Calu3 (cell line): ENCODE results near the gene DELE1. TPM values are rescaled to one million over a fixed set of nuclear protein-coding genes. Genes with fewer than 3 reads are reported as not detected.

ENCODE experiments used
- BruUV-seq: library from RNA; stranded (reverse); fragments of 400-500 nt; replicated peaks from 2 replicates; lab custom pipeline; 2021; lab: Mats Ljungman, UMichigan
- CTCF ChIA-PET: fragments of 300-600 bp; sonication (Branson Sonifier 250); formaldehyde crosslinking; loops from one replicate; lab custom pipeline; 2022; ENCODE audit warnings: antibody characterized with exemption; lab: Charles Lee
- DNase-seq: peaks from one replicate; pipeline ENCODE4 v3.0.0; 2022
- H3K27ac Mint-ChIP-seq: one replicate; pipeline ENCODE4 v1.8.0; 2022; ENCODE audit warnings: mixed read lengths; ENCODE audit not compliant: unreplicated experiment
- H3K27me3 Mint-ChIP-seq: one replicate; pipeline ENCODE4 v1.8.0; 2022; ENCODE audit warnings: mixed read lengths; ENCODE audit not compliant: unreplicated experiment
- H3K36me3 Mint-ChIP-seq: one replicate; pipeline ENCODE4 v1.8.0; 2022; ENCODE audit warnings: mild to moderate bottlenecking, moderate library complexity, mixed read lengths; ENCODE audit not compliant: insufficient read depth, unreplicated experiment
- H3K4me1 Mint-ChIP-seq: one replicate; pipeline ENCODE4 v1.8.0; 2022; ENCODE audit warnings: mild to moderate bottlenecking, low read depth, mixed read lengths; ENCODE audit not compliant: unreplicated experiment
- H3K4me3 Mint-ChIP-seq: one replicate; pipeline ENCODE4 v1.8.0; 2022; ENCODE audit warnings: mild to moderate bottlenecking, low read depth, moderate library complexity, mixed read lengths; ENCODE audit not compliant: unreplicated experiment
- H3K9me3 Mint-ChIP-seq: one replicate; pipeline ENCODE4 v1.8.0; 2022; ENCODE audit warnings: low read depth, mixed read lengths; ENCODE audit not compliant: unreplicated experiment
- CTCF ChIP-seq: fragments of 200-600 bp; IDR thresholded peaks from one replicate; pipeline ENCODE4 v1.8.0; 2022; ENCODE audit warnings: antibody characterized with exemption; ENCODE audit not compliant: unreplicated experiment
- intact Hi-C: fragments of 100-400 bp; cut with micrococcal nuclease; formaldehyde crosslinking; loops from one replicate; pipeline ENCODE4 v1.10.0; 2022; ENCODE audit not compliant: unreplicated experiment
- total RNA-seq: library from RNA; stranded (reverse); gene quantifications from 2 replicates; pipeline ENCODE4 v1.2.3, GENCODE V29; 2022

The DELE1 gene
- total RNA-seq, 1 experiment from 2014 or later = 78.5 TPM

GRCh38 chr5:141875022-141875740 is 48.5 kb upstream of the DELE1 start:
- Mint-ChIP-seq H3K4me1 (peaks cover 56% of the 10 kb centered on the region), H3K9me3 (no peaks in the 10 kb centered on the region), H3K27ac (peak overlapping the region; percentile 60), H3K27me3 (peaks cover 7% of the 10 kb centered on the region), H3K4me3 (peak overlapping the region; percentile 87), H3K36me3 (peaks cover 66% of the 10 kb centered on the region)
- no peak for DNase-seq
- TSS peak; percentile 1 for BruUV-seq
- intact Hi-C loops = loop anchor here (5.0 kb wide), 1 partner anchor 63 kb away; no protein-coding TSS in a partner anchor
- no peak for TF ChIP-seq CTCF
- CTCF ChIA-PET = interaction anchor here (0.5 to 1.5 kb wide), 4 partner anchors 30 to 118 kb away, joined by 4 to 7 read pairs (median 6); no protein-coding TSS in a partner anchor

GRCh38 chr5:141875795-141876627 is 47.7 kb upstream of the DELE1 start:
- peaks cover 58% of the 10 kb centered on the region for H3K36me3 Mint-ChIP-seq

GRCh38 chr5:141876628-141877355 is 46.9 kb upstream of the DELE1 start:
- H3K36me3 Mint-ChIP-seq = peaks cover 58% of the 10 kb centered on the region
- BruUV-seq = TSS peak; percentile 63
- peak overlapping the region; percentile 47 for H3K27ac Mint-ChIP-seq
- intact Hi-C loops = loop anchor here (2.0 to 5.0 kb wide), 3 partner anchors 28 to 92 kb away; no protein-coding TSS in a partner anchor
- CTCF ChIA-PET = interaction anchor here (0.6 to 2.6 kb wide), 3 partner anchors 31 to 120 kb away, joined by 4 to 76 read pairs (median 5); no protein-coding TSS in a partner anchor
- H3K27me3 Mint-ChIP-seq = peaks cover 23% of the 10 kb centered on the region
- TF ChIP-seq CTCF = no peak
- peak; percentile 55 for DNase-seq
- peak overlapping the region; percentile 87 for H3K4me3 Mint-ChIP-seq
- H3K4me1 Mint-ChIP-seq = peaks cover 40% of the 10 kb centered on the region
- no peaks in the 10 kb centered on the region for H3K9me3 Mint-ChIP-seq

More at GRCh38 chr5:141875795-141876627, 47.7 kb upstream of the DELE1 start:
- intact Hi-C loops = loop anchor here (2.0 to 5.0 kb wide), 3 partner anchors 27 to 91 kb away; no protein-coding TSS in a partner anchor
- Mint-ChIP-seq H3K4me3 (peak overlapping the region; percentile 87), H3K27ac (peak overlapping the region; percentile 60), H3K9me3 (no peaks in the 10 kb centered on the region), H3K4me1 (peaks cover 48% of the 10 kb centered on the region), H3K27me3 (peaks cover 15% of the 10 kb centered on the region)
- DNase-seq = peak; percentile 75
- no peak for TF ChIP-seq CTCF
- CTCF ChIA-PET = interaction anchor here (0.6 to 1.5 kb wide), 5 partner anchors 30 to 118 kb away, joined by 4 to 7 read pairs (median 5); no protein-coding TSS in a partner anchor
- no TSS peak for BruUV-seq
